ENCODE measurements around the gene RANGAP1.
"Not testable (repeated sequence)": the region's sequence is repeated elsewhere in the genome, so short reads cannot be mapped to it uniquely, and the experiment has no call there.

The RANGAP1 gene

DNA sequence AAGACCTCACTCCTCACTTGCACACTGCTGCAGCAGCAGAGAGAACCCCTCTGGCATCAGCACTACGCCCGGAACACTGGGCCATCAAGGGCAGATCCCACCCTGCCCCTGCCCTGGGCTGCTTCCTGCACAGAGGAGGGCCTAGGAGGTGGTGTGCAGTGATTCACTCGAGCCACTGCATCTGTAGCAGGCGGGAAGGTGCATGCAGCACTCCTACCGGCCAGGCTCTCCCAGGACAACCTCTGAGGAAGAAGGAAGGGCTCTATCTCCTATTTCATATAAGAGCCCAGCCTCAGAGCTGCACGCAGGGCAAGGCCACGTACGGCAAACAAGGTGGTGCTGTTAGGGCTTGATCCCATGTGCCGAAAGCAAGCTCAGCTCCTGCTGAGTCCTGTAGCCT lies 14.2 kb downstream of the RANGAP1 start:
- no peaks in the 10 kb centered on the region for H3K4me1 ChIP-seq (ENCODE audit: control insufficient read depth, low read depth, low read length)
- no peak overlapping the region for H3K27ac ChIP-seq (ENCODE audit: low read length)
- peaks cover 81% of the 10 kb centered on the region for H3K36me3 ChIP-seq (ENCODE audit: control insufficient read depth, low read depth, low read length)

DNA sequence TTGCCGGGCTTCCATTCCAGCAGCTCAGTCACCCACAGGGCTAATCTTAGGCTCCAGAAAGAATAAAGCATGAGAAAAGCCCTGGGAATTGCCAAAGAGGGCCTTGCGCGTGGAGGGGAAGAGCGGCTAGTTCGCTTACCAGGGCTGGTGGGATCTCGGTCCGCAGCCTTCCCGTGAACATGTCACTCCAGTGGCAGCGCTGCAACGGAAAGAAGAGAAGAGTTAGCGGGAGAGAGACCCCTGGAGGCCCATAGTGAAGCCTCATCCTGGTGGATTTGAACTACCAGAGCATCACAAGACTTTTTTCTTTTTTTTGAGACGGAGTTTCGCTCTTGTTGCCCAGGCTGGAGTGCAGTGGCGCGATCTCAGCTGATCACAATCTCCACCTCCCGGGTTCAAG lies 18.0 kb downstream of the RANGAP1 start:
- Histone ChIP-seq H3K27ac (ENCODE audit: low read length) (no peak overlapping the region), H3K4me1 (ENCODE audit: control insufficient read depth, low read depth, low read length) (no peaks in the 10 kb centered on the region), H3K9ac (ENCODE audit: low read length) (no peak overlapping the region), H3K9me3 (ENCODE audit: control insufficient read depth, low read depth, low read length) (no peaks in the 10 kb centered on the region), H3K36me3 (ENCODE audit: control insufficient read depth, low read depth, low read length) (peaks cover 83% of the 10 kb centered on the region), H3K27me3 (ENCODE audit: control insufficient read depth, insufficient read depth, low read length) (no peaks in the 10 kb centered on the region), H3K4me3 (ENCODE audit: low read length) (no peak overlapping the region)

More for the DNA sequence above, 14.2 kb downstream of the RANGAP1 start:
- Histone ChIP-seq H3K4me3 (ENCODE audit: low read length) (no peak overlapping the region), H3K9ac (ENCODE audit: low read length) (no peak overlapping the region), H3K27me3 (ENCODE audit: control insufficient read depth, insufficient read depth, low read length) (no peaks in the 10 kb centered on the region), H3K9me3 (ENCODE audit: control insufficient read depth, low read depth, low read length) (no peaks in the 10 kb centered on the region)

DNA sequence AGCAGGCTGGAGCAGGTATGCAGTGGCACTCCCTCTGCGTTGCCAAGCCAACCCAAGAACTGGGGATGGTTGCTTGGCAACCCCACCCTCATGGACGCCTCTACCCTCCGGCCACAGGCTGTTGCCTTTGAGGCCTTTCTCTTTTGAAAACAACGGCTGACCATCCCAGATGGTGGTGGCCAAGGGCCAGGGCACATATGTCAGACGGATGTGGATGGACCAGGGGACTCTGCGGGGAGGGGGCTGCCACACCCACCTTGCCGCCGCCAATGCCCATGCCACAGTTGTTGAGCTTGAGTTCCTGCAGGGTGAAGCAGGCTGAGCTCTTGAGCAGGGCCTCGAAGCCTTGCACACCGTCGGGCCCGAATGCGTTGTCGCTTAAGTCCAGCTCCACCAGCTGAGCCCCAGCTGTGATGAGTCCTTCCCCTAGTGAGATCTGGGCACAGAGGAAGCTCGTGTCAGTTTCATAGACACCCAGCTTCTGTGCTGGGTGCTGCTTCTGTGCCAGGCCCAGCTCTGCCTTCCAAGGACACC lies 21.5 kb downstream of the RANGAP1 start:
- H3K4me3 ChIP-seq (ENCODE audit: low read length), result no peak overlapping the region
- H3K9me3 ChIP-seq (ENCODE audit: control insufficient read depth, low read depth, low read length), result no peaks in the 10 kb centered on the region
- no peak overlapping the region for H3K9ac ChIP-seq (ENCODE audit: low read length)
- no peak overlapping the region for H3K27ac ChIP-seq (ENCODE audit: low read length)
- no peaks in the 10 kb centered on the region for H3K27me3 ChIP-seq (ENCODE audit: control insufficient read depth, insufficient read depth, low read length)
- peaks cover 92% of the 10 kb centered on the region for H3K36me3 ChIP-seq (ENCODE audit: control insufficient read depth, low read depth, low read length)
- H3K4me1 ChIP-seq (ENCODE audit: control insufficient read depth, low read depth, low read length), result no peaks in the 10 kb centered on the region

- no peaks in the 10 kb centered on the region for H3K27me3 ChIP-seq (ENCODE audit: control insufficient read depth, insufficient read depth, low read length)
- peaks cover 92% of the 10 kb centered on the region for H3K36me3 ChIP-seq (ENCODE audit: control insufficient read depth, low read depth, low read length)
- H3K27ac ChIP-seq (ENCODE audit: low read length), result no peak overlapping the region
- H3K4me1 ChIP-seq (ENCODE audit: control insufficient read depth, low read depth, low read length), result no peaks in the 10 kb centered on the region
- no peak overlapping the region for H3K9ac ChIP-seq (ENCODE audit: low read length)
- no peak overlapping the region for H3K4me3 ChIP-seq (ENCODE audit: low read length)
- no peaks in the 10 kb centered on the region for H3K9me3 ChIP-seq (ENCODE audit: control insufficient read depth, low read depth, low read length)
Measured at GRCh38 chr22:41263704-41264103, 22.3 kb downstream of the RANGAP1 start.

- Histone ChIP-seq H3K4me3 (ENCODE audit: low read length) (no peak overlapping the region), H3K4me1 (ENCODE audit: control insufficient read depth, low read depth, low read length) (peaks cover 4% of the 10 kb centered on the region), H3K27ac (ENCODE audit: low read length) (no peak overlapping the region), H3K27me3 (ENCODE audit: control insufficient read depth, insufficient read depth, low read length) (no peaks in the 10 kb centered on the region), H3K36me3 (ENCODE audit: control insufficient read depth, low read depth, low read length) (peaks cover 90% of the 10 kb centered on the region), H3K9me3 (ENCODE audit: control insufficient read depth, low read depth, low read length) (no peaks in the 10 kb centered on the region), H3K9ac (ENCODE audit: low read length) (no peak overlapping the region)
Measured at GRCh38 chr22:41262250-41262765, 23.7 kb downstream of the RANGAP1 start.

DNA sequence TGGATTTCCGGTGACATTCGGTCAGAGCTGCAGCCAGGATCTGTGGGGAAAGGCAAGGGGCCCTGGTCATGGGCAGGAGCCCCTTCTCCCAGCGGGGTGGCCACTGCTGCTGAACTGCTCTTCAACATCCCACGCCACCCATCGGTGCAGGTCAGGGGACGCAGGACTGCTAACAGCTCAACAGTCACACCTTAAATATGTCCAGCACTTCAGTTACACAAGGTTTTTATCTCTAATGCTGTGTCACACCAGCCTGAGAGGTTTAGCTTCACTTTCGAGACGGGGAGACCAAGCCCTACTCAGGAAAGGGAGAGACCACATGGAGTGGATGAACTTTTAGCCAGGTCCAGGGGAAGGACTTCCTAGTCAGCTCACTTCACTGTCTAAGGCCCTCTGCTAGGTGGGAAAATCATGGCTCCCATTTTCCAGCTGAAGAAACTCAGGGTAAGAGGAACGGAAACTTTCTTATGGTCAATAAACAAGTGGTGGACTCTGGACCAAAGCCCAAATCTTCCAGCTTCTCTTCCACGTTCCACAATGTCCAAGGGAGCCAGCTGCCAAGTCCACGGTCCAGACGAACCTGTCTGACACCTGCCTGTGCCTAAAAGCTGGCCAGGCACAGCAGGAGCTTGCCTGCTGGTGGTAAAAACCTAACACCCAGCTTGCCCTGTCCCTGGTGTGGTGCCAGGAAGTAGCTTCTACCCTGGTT lies 24.3 kb downstream of the RANGAP1 start:
- Histone ChIP-seq H3K4me1 (ENCODE audit: control insufficient read depth, low read depth, low read length) (peaks cover 8% of the 10 kb centered on the region), H3K27me3 (ENCODE audit: control insufficient read depth, insufficient read depth, low read length) (no peaks in the 10 kb centered on the region), H3K9me3 (ENCODE audit: control insufficient read depth, low read depth, low read length) (no peaks in the 10 kb centered on the region), H3K27ac (ENCODE audit: low read length) (no peak overlapping the region), H3K9ac (ENCODE audit: low read length) (no peak overlapping the region), H3K36me3 (ENCODE audit: control insufficient read depth, low read depth, low read length) (peaks cover 90% of the 10 kb centered on the region), H3K4me3 (ENCODE audit: low read length) (no peak overlapping the region)

- Histone ChIP-seq H3K9me3 (ENCODE audit: control insufficient read depth, low read depth, low read length) (no peaks in the 10 kb centered on the region), H3K4me1 (ENCODE audit: control insufficient read depth, low read depth, low read length) (peaks cover 8% of the 10 kb centered on the region), H3K27me3 (ENCODE audit: control insufficient read depth, insufficient read depth, low read length) (no peaks in the 10 kb centered on the region), H3K4me3 (ENCODE audit: low read length) (no peak overlapping the region), H3K36me3 (ENCODE audit: control insufficient read depth, low read depth, low read length) (peaks cover 91% of the 10 kb centered on the region), H3K27ac (ENCODE audit: low read length) (no peak overlapping the region), H3K9ac (ENCODE audit: low read length) (no peak overlapping the region)
Measured at GRCh38 chr22:41260871-41261270, 25.1 kb downstream of the RANGAP1 start.

GRCh38 chr22:41259756-41260155 lies 26.2 kb downstream of the RANGAP1 start:
- not testable (repeated sequence) for H3K27ac ChIP-seq (ENCODE audit: low read length); H3K4me1 ChIP-seq (ENCODE audit: control insufficient read depth, low read depth, low read length); H3K27me3 ChIP-seq (ENCODE audit: control insufficient read depth, insufficient read depth, low read length); H3K9me3 ChIP-seq (ENCODE audit: control insufficient read depth, low read depth, low read length); H3K4me3 ChIP-seq (ENCODE audit: low read length); H3K9ac ChIP-seq (ENCODE audit: low read length)
- peaks cover 91% of the 10 kb centered on the region for H3K36me3 ChIP-seq (ENCODE audit: control insufficient read depth, low read depth, low read length)

DNA sequence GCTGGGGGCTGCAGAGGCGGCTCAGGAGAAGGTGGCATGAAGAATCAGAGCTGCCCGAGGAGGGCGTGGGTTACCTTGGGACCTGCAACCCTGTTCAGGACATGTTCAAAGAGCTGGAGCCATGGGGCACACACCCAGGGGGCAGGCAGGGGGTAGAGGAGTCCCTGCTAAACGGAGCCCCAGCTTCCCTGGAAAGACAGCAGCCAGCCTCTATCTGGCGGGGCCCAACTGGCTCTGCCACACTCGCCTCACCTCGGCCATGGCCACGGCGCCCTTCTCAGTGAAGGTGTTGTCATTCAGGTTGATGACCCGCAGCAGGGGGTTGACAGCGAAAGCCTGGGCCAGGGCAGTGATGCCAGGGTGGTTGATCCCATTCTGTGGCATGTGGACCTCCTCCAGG lies 28.3 kb downstream of the RANGAP1 start:
- Histone ChIP-seq H3K36me3 (ENCODE audit: control insufficient read depth, low read depth, low read length) (peaks cover 90% of the 10 kb centered on the region), H3K27me3 (ENCODE audit: control insufficient read depth, insufficient read depth, low read length) (no peaks in the 10 kb centered on the region), H3K9ac (ENCODE audit: low read length) (no peak overlapping the region), H3K4me1 (ENCODE audit: control insufficient read depth, low read depth, low read length) (peaks cover 8% of the 10 kb centered on the region), H3K27ac (ENCODE audit: low read length) (no peak overlapping the region), H3K4me3 (ENCODE audit: low read length) (no peak overlapping the region), H3K9me3 (ENCODE audit: control insufficient read depth, low read depth, low read length) (no peaks in the 10 kb centered on the region)

GRCh38 chr22:41256254-41257253 lies 29.4 kb downstream of the RANGAP1 start:
- peaks cover 88% of the 10 kb centered on the region for H3K36me3 ChIP-seq (ENCODE audit: control insufficient read depth, low read depth, low read length)
- H3K9me3 ChIP-seq (ENCODE audit: control insufficient read depth, low read depth, low read length), result no peaks in the 10 kb centered on the region
- no peak overlapping the region for H3K9ac ChIP-seq (ENCODE audit: low read length)
- H3K4me3 ChIP-seq (ENCODE audit: low read length), result no peak overlapping the region
- no peak overlapping the region for H3K27ac ChIP-seq (ENCODE audit: low read length)
- peaks cover 8% of the 10 kb centered on the region for H3K4me1 ChIP-seq (ENCODE audit: control insufficient read depth, low read depth, low read length)
- H3K27me3 ChIP-seq (ENCODE audit: control insufficient read depth, insufficient read depth, low read length), result no peaks in the 10 kb centered on the region

- Histone ChIP-seq H3K36me3 (ENCODE audit: control insufficient read depth, low read depth, low read length) (peaks cover 90% of the 10 kb centered on the region), H3K27ac (ENCODE audit: low read length) (no peak overlapping the region), H3K9me3 (ENCODE audit: control insufficient read depth, low read depth, low read length) (no peaks in the 10 kb centered on the region), H3K4me3 (ENCODE audit: low read length) (no peak overlapping the region), H3K9ac (ENCODE audit: low read length) (no peak overlapping the region), H3K27me3 (ENCODE audit: control insufficient read depth, insufficient read depth, low read length) (no peaks in the 10 kb centered on the region), H3K4me1 (ENCODE audit: control insufficient read depth, low read depth, low read length) (peaks cover 8% of the 10 kb centered on the region)
Measured at GRCh38 chr22:41254230-41254629, 31.8 kb downstream of the RANGAP1 start.
